H9 (cell line): ENCODE results near the gene IP6K3. TPM values are rescaled to one million over a fixed set of nuclear protein-coding genes. Genes with fewer than 3 reads are reported as not detected.

Experiments used
- DNase-seq: peaks from one replicate; pipeline ENCODE4 v3.0.0-alpha.2; 2017
- H2AFZ ChIP-seq: one replicate; pipeline ENCODE4 v1.6.1; 2013; ENCODE audit warnings: mild to moderate bottlenecking, low read length, control low read depth, moderate library complexity
- H2AK5ac ChIP-seq: 2 replicates; pipeline ENCODE4 v1.6.1; 2013; ENCODE audit warnings: low read length, control low read depth, mixed read lengths; ENCODE audit not compliant: insufficient read length
- H2BK120ac ChIP-seq: one replicate; pipeline ENCODE4 v1.6.1; 2013; ENCODE audit warnings: low read depth, mild to moderate bottlenecking, low read length, control low read depth, inconsistent platforms; ENCODE audit not compliant: poor library complexity, severe bottlenecking
- H2BK12ac ChIP-seq: 2 replicates; pipeline ENCODE4 v1.6.1; 2013; ENCODE audit warnings: low read length, control low read depth, mixed read lengths, low read depth; ENCODE audit not compliant: insufficient read length
- H2BK15ac ChIP-seq: 2 replicates; pipeline ENCODE4 v1.6.1; 2013; ENCODE audit warnings: low read depth, low read length, control low read depth
- H2BK20ac ChIP-seq: one replicate; pipeline ENCODE4 v1.6.1; 2013; ENCODE audit warnings: low read depth, mild to moderate bottlenecking, low read length, control low read depth, inconsistent platforms; ENCODE audit not compliant: poor library complexity, severe bottlenecking
- H2BK5ac ChIP-seq: 2 replicates; pipeline ENCODE4 v1.6.1; 2013; ENCODE audit warnings: low read length, control low read depth, mixed read lengths; ENCODE audit not compliant: insufficient read length
- H3K14ac ChIP-seq: 2 replicates; pipeline ENCODE4 v1.6.1; 2013; ENCODE audit warnings: low read length, control low read depth; ENCODE audit not compliant: insufficient read depth
- H3K18ac ChIP-seq: 2 replicates; pipeline ENCODE4 v1.6.1; 2013; ENCODE audit warnings: low read depth, mild to moderate bottlenecking, mixed read lengths, low read length, control low read depth; ENCODE audit not compliant: insufficient read length
- H3K23ac ChIP-seq: 2 replicates; pipeline ENCODE4 v1.6.1; 2013; ENCODE audit warnings: low read length, control low read depth, mixed read lengths, low read depth; ENCODE audit not compliant: insufficient read length
- H3K23me2 ChIP-seq: 2 replicates; pipeline ENCODE4 v1.6.1; 2013; ENCODE audit warnings: low read depth, mild to moderate bottlenecking, mixed read lengths, low read length, control low read depth; ENCODE audit not compliant: insufficient read length, poor library complexity, severe bottlenecking
- H3K27ac ChIP-seq: 2 replicates; pipeline ENCODE4 v1.5.1; 2013; ENCODE audit warnings: low read length, control low read depth, mixed read lengths, low read depth; ENCODE audit not compliant: insufficient read length
- H3K27me3 ChIP-seq: 2 replicates; pipeline ENCODE4 v1.6.1; 2013; ENCODE audit warnings: low read length, control low read depth, inconsistent platforms; ENCODE audit not compliant: insufficient read depth
- H3K4ac ChIP-seq: 2 replicates; pipeline ENCODE4 v1.6.1; 2013; ENCODE audit warnings: low read depth, mild to moderate bottlenecking, control low read depth, inconsistent platforms, low read length, moderate library complexity
- H3K4me1 ChIP-seq: 2 replicates; pipeline ENCODE4 v1.6.1; 2013; ENCODE audit warnings: low read length, control low read depth, inconsistent platforms; ENCODE audit not compliant: insufficient read depth
- H3K4me2 ChIP-seq: 2 replicates; pipeline ENCODE4 v1.6.1; 2013; ENCODE audit warnings: low read length, control low read depth, mixed read lengths; ENCODE audit not compliant: insufficient read length, insufficient read depth
- H3K56ac ChIP-seq: 2 replicates; pipeline ENCODE4 v1.6.1; 2013; ENCODE audit warnings: low read depth, mild to moderate bottlenecking, mixed read lengths, low read length, control low read depth; ENCODE audit not compliant: insufficient read length
- H3K79me1 ChIP-seq: 2 replicates; pipeline ENCODE4 v1.6.1; 2013; ENCODE audit warnings: low read depth, mild to moderate bottlenecking, moderate library complexity, low read length, control low read depth, inconsistent platforms; ENCODE audit not compliant: insufficient read depth, poor library complexity, severe bottlenecking
- H3K79me2 ChIP-seq: 2 replicates; pipeline ENCODE4 v1.6.1; 2013; ENCODE audit warnings: low read length, control low read depth, inconsistent platforms; ENCODE audit not compliant: insufficient read depth
- H3K9ac ChIP-seq: 2 replicates; pipeline ENCODE4 v1.6.1; 2013; ENCODE audit warnings: low read length, control low read depth, mixed read lengths; ENCODE audit not compliant: insufficient read length; ENCODE audit errors: extremely low read depth
- H3K9me3 ChIP-seq: one replicate; pipeline ENCODE4 v1.6.1; 2013; ENCODE audit warnings: low read depth, low read length, inconsistent platforms; ENCODE audit not compliant: control insufficient read depth
- H3T11ph ChIP-seq: one replicate; pipeline ENCODE4 v1.6.1; 2013; ENCODE audit warnings: mild to moderate bottlenecking, low read length, control low read depth, inconsistent platforms
- H4K20me1 ChIP-seq: one replicate; pipeline ENCODE4 v1.6.1; 2013; ENCODE audit not compliant: control insufficient read depth, insufficient read length, insufficient read depth
- H4K5ac ChIP-seq: 2 replicates; pipeline ENCODE4 v1.6.1; 2013; ENCODE audit warnings: low read depth, mild to moderate bottlenecking, mixed read lengths, low read length, control low read depth; ENCODE audit not compliant: insufficient read length
- H4K8ac ChIP-seq: replicated peaks from 2 replicates; pipeline ENCODE4 v1.6.1; 2013; ENCODE audit warnings: low read length, control low read depth, mixed read lengths, low read depth; ENCODE audit not compliant: insufficient read length
- H4K91ac ChIP-seq: 2 replicates; pipeline ENCODE4 v1.6.1; 2013; ENCODE audit warnings: low read depth, mild to moderate bottlenecking, moderate library complexity, mixed read lengths, low read length, control low read depth; ENCODE audit not compliant: insufficient read length
- H3K27ac Mint-ChIP-seq, 3 experiments: 2 replicates in 2 of 3; 3 replicates in 1 of 3; pipeline ENCODE4 v1.8.0; 2020 to 2021; ENCODE audit warnings: mixed read lengths in 3 of 3, mild to moderate bottlenecking in 1 of 3, moderate library complexity in 1 of 3
- H3K27me3 Mint-ChIP-seq: 2 replicates; pipeline ENCODE4 v1.8.0; 2021; ENCODE audit warnings: low read depth, mild to moderate bottlenecking, moderate library complexity, mixed read lengths
- H3K36me3 Mint-ChIP-seq, 3 experiments: 2 replicates in 2 of 3; 3 replicates in 1 of 3; pipeline ENCODE4 v1.8.0; 2020 to 2021; ENCODE audit warnings: low read depth in 3 of 3, mixed read lengths in 3 of 3; ENCODE audit not compliant: insufficient read depth in 1 of 3
- H3K4me1 Mint-ChIP-seq, 2 experiments: 2 replicates each; pipeline ENCODE4 v1.8.0; 2020; ENCODE audit warnings: mixed read lengths in 2 of 2
- H3K4me3 Mint-ChIP-seq, 2 experiments: 2 replicates in 1 of 2; 3 replicates in 1 of 2; pipeline ENCODE4 v1.8.0; 2020 to 2021; ENCODE audit warnings: mild to moderate bottlenecking in 2 of 2, mixed read lengths in 2 of 2, moderate library complexity in 1 of 2
- H3K9me3 Mint-ChIP-seq, 2 experiments: 2 replicates in 1 of 2; 3 replicates in 1 of 2; pipeline ENCODE4 v1.8.0; 2020; ENCODE audit warnings: mild to moderate bottlenecking in 2 of 2, mixed read lengths in 2 of 2, moderate library complexity in 1 of 2
- CTCF ChIP-seq: fragments of 200-600 bp; sonication (generic); conservative IDR thresholded peaks from 3 replicates; pipeline ENCODE4 v1.8.0; 2021; ENCODE audit warnings: antibody characterized with exemption, mild to moderate bottlenecking
- WGBS: extraction: QIAGEN DNeasy Blood & Tissue Kit; methylation state at CpG from one replicate; pipeline ENCODE4 v1.1.7; 2013; ENCODE audit warnings: missing lambda C conversion rate, low lambda C conversion rate, mixed read lengths; ENCODE audit not compliant: insufficient read length; ENCODE audit errors: extremely low coverage; 5-methylcytosine and 5-hydroxymethylcytosine counted together
- total RNA-seq: library from RNA; stranded (reverse); gene quantifications from 2 replicates; pipeline ENCODE4 v1.2.1, GENCODE V29; 2021

IP6K3 gene
- total RNA-seq, 1 experiment from 2014 or later = 0.46 TPM

- peaks cover 2 to 18% (median 17%) of the 10 kb centered on the region in 3 experiments for H3K36me3 Mint-ChIP-seq
- no peak overlapping the region for H3K56ac ChIP-seq
- no peaks in the 10 kb centered on the region for H3K23me2 ChIP-seq
- H3K4me1 Mint-ChIP-seq = peaks cover 42 to 46% of the 10 kb centered on the region in 2 experiments
- H3K79me2 ChIP-seq = no peaks in the 10 kb centered on the region
- H3K4me1 ChIP-seq = peaks cover 10% of the 10 kb centered on the region
- H2BK15ac ChIP-seq = no peak overlapping the region
- 0 out of 7 replicates have a peak overlapping the region, but pooled peaks of 1 of the 3 experiments have one; percentile 44 for H3K27ac Mint-ChIP-seq
- H3T11ph ChIP-seq = no peak overlapping the region
- H2BK120ac ChIP-seq = no peak overlapping the region
- H3K27me3 ChIP-seq = no peaks in the 10 kb centered on the region
- no peak overlapping the region for H2BK20ac ChIP-seq
- no CpG with 5 or more reads among the region's 7 CpGs for WGBS
- H2AFZ ChIP-seq = no peak overlapping the region
- peak; percentile 87 for DNase-seq
- H3K27me3 Mint-ChIP-seq = peaks cover 12% of the 10 kb centered on the region
- H3K9ac ChIP-seq = no peak overlapping the region
- H3K4me3 Mint-ChIP-seq = no peak overlapping the region
- no peak overlapping the region for H4K8ac ChIP-seq
- no peaks in the 10 kb centered on the region for H3K9me3 ChIP-seq
- no peak overlapping the region for H3K23ac ChIP-seq
- H2BK5ac ChIP-seq = no peak overlapping the region
- H3K27ac ChIP-seq = no peak overlapping the region
- H4K20me1 ChIP-seq = no peaks in the 10 kb centered on the region
- H3K4ac ChIP-seq = no peak overlapping the region
- no peaks in the 10 kb centered on the region for H3K79me1 ChIP-seq
- peak; percentile 91 for TF ChIP-seq CTCF
- H3K18ac ChIP-seq = no peak overlapping the region
- H4K5ac ChIP-seq = no peak overlapping the region
- peaks cover 0 to 3% of the 10 kb centered on the region in 2 experiments; a peak in 2 of 5 replicates for H3K9me3 Mint-ChIP-seq
- no peak overlapping the region for H3K14ac ChIP-seq
- no peak overlapping the region for H2BK12ac ChIP-seq
- no peak overlapping the region for H4K91ac ChIP-seq
- no peak overlapping the region for H3K4me2 ChIP-seq
- H2AK5ac ChIP-seq = no peak overlapping the region
Observed at GRCh38 chr6:33768644-33769120, 22.0 kb upstream of the IP6K3 start.
